CD4-positive, alpha-beta memory T cell (primary cell): ENCODE measurements around the gene PITX1. TPM values are rescaled to one million over a fixed set of nuclear protein-coding genes. Genes with fewer than 3 reads are reported as not detected.

ENCODE experiments used
- CTCF ChIA-PET: fragments of 350-600 bp; sonication (Branson Sonifier 250); formaldehyde crosslinking; loops from one replicate; lab custom pipeline; 2021; ENCODE audit warnings: inconsistent platforms; ENCODE audit not compliant: partially characterized antibody; lab: Charles Lee
- POLR2A ChIA-PET: fragments of 350-600 bp; sonication (Branson Sonifier 250); formaldehyde crosslinking; loops from one replicate; lab custom pipeline; 2021; ENCODE audit not compliant: partially characterized antibody; lab: Charles Lee
- DNase-seq, 5 donors: peaks; one replicate each; pipeline versions ENCODE4 v3.0.0 to v3.0.0-alpha.2; 2020 to 2022; ENCODE audit warnings: mixed read lengths in 1 of 5
- H3K27ac ChIP-seq: one replicate; pipeline ENCODE4 v1.7.0; 2013; ENCODE audit warnings: low read depth, low read length
- H3K27me3 ChIP-seq: 2 replicates; pipeline ENCODE4 v1.7.0; 2013; ENCODE audit warnings: mild to moderate bottlenecking, low read length, moderate library complexity; ENCODE audit not compliant: insufficient read depth
- H3K36me3 ChIP-seq: 2 replicates; pipeline ENCODE4 v1.7.0; 2013; ENCODE audit warnings: mild to moderate bottlenecking, low read length, moderate library complexity; ENCODE audit not compliant: insufficient read depth
- H3K4me1 ChIP-seq: 2 replicates; pipeline ENCODE4 v1.7.0; 2013; ENCODE audit warnings: mild to moderate bottlenecking, low read length, moderate library complexity; ENCODE audit not compliant: insufficient read depth
- H3K4me3 ChIP-seq, 2 donors: one replicate each; pipeline ENCODE4 v1.7.0; 2013; ENCODE audit warnings: low read length in 2 of 2, mild to moderate bottlenecking in 1 of 2
- H3K9me3 ChIP-seq, 2 donors: one replicate each; pipeline ENCODE4 v1.7.0; 2013; ENCODE audit warnings: low read length in 2 of 2, control low read depth in 1 of 2; ENCODE audit not compliant: control insufficient read depth in 1 of 2
- H3K27ac Mint-ChIP-seq, 7 donors: one replicate each; pipeline ENCODE4 v1.8.0; 2020 to 2021; ENCODE audit warnings: mixed read lengths in 7 of 7, mild to moderate bottlenecking in 6 of 7, inconsistent platforms in 3 of 7, moderate library complexity in 3 of 7
- H3K27me3 Mint-ChIP-seq, 2 donors: one replicate each; pipeline ENCODE4 v1.8.0; 2020 to 2021; ENCODE audit warnings: mixed read lengths in 2 of 2
- H3K36me3 Mint-ChIP-seq, 2 donors: one replicate each; pipeline ENCODE4 v1.8.0; 2020 to 2021; ENCODE audit warnings: mixed read lengths in 2 of 2, inconsistent platforms in 1 of 2, mild to moderate bottlenecking in 1 of 2
- H3K4me1 Mint-ChIP-seq, 4 donors: one replicate each; pipeline ENCODE4 v1.8.0; 2020 to 2021; ENCODE audit warnings: mixed read lengths in 4 of 4, mild to moderate bottlenecking in 1 of 4
- H3K4me3 Mint-ChIP-seq, 8 donors: one replicate each; pipeline ENCODE4 v1.8.0; 2020 to 2021; ENCODE audit warnings: mixed read lengths in 8 of 8, mild to moderate bottlenecking in 7 of 8, moderate library complexity in 6 of 8, inconsistent platforms in 3 of 8
- H3K9me3 Mint-ChIP-seq, 8 donors: one replicate each; pipeline ENCODE4 v1.8.0; 2020 to 2021; ENCODE audit warnings: mixed read lengths in 8 of 8, mild to moderate bottlenecking in 5 of 8, inconsistent platforms in 3 of 8, moderate library complexity in 1 of 8
- intact Hi-C: fragments of 100-400 bp; cut with micrococcal nuclease; formaldehyde crosslinking; loops from one replicate; pipeline ENCODE4 v1.15.1; 2023
- polyA plus RNA-seq, 2 donors: library from polyadenylated mRNA; unstranded; fragments of 300-500 nt; fragmentation: Illumina TruSeq; gene quantifications; one replicate each; pipeline ENCODE4 v1.2.3, GENCODE V29; 2021
- total RNA-seq, 2 experiments: library from RNA; stranded (reverse); gene quantifications; one replicate each; pipeline ENCODE4 v1.2.3, GENCODE V29; 2021

Gene PITX1
- total and polyA plus RNA-seq, 4 experiments from 2014 or later = not detected

DNA sequence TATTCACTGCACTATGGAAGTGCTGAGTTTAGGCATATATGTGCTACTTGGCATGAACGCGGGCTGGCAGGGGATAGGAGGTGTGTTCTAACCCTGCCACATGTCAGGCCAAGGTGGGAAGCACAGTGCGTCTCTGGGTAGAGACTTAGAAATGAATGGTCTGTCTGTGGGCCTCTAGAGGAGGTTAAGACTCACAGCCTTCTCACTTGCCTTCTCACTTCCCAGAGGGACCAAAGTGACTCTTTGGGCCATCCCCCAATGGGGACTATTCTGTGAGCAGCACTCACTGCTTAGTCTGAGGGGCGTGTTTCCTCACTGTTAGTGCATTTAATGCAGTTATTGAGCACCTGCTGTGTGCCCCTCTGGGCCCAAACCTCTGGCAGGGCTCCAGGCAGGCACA lies 2.4 kb upstream of the PITX1 start:
- H3K27ac Mint-ChIP-seq = no peak overlapping the region
- ChIA-PET POLR2A (no interaction called here), CTCF (no interaction called here)
- peaks cover 26% of the 10 kb centered on the region for H3K4me1 ChIP-seq
- H3K9me3 ChIP-seq = no peaks in the 10 kb centered on the region
- peaks cover 11 to 39% (median 22%) of the 10 kb centered on the region in 4 donors for H3K4me1 Mint-ChIP-seq
- no peaks in the 10 kb centered on the region for H3K36me3 ChIP-seq
- H3K4me3 Mint-ChIP-seq = peak overlapping the region in 3 of 8 donors; percentile 21 to 68 (median 29)
- no peaks in the 10 kb centered on the region for H3K9me3 Mint-ChIP-seq
- no peaks in the 10 kb centered on the region for H3K36me3 Mint-ChIP-seq
- no peak for DNase-seq
- H3K27me3 ChIP-seq = peaks cover 33% of the 10 kb centered on the region
- intact Hi-C loops = no loop called here
- peaks cover 48 to 54% of the 10 kb centered on the region in 2 donors for H3K27me3 Mint-ChIP-seq
- no peak overlapping the region for H3K4me3 ChIP-seq
- no peak overlapping the region for H3K27ac ChIP-seq

DNA sequence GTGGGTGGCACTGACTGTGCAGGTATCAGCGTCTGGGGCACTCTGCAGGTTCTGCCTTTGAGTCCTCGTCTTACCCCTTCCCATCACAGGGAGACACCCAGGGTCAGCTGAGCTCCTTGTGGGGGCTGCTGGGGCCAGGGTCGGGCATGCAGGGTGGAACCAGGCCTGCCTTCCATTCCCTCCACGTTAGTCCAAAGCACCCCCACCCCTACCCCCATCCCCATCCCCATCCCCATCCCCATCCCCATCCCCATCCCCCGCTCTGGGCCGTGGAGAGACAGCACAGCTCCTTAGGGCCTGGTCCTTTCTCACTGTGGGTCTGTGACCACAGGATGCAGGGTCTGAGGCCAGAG lies 1.6 kb upstream of the PITX1 start:
- Mint-ChIP-seq H3K36me3 (no peaks in the 10 kb centered on the region), H3K9me3 (no peaks in the 10 kb centered on the region), H3K27me3 (peaks cover 49 to 54% of the 10 kb centered on the region in 2 donors), H3K4me1 (peaks cover 10 to 38% (median 26%) of the 10 kb centered on the region in 4 donors), H3K4me3 (no peak overlapping the region), H3K27ac (no peak overlapping the region)
- ChIA-PET POLR2A (no interaction called here), CTCF (no interaction called here)
- Histone ChIP-seq H3K27me3 (peaks cover 33% of the 10 kb centered on the region), H3K9me3 (no peaks in the 10 kb centered on the region), H3K36me3 (no peaks in the 10 kb centered on the region), H3K27ac (no peak overlapping the region), H3K4me3 (no peak overlapping the region), H3K4me1 (peaks cover 32% of the 10 kb centered on the region)
- intact Hi-C loops = no loop called here
- DNase-seq = no peak

DNA sequence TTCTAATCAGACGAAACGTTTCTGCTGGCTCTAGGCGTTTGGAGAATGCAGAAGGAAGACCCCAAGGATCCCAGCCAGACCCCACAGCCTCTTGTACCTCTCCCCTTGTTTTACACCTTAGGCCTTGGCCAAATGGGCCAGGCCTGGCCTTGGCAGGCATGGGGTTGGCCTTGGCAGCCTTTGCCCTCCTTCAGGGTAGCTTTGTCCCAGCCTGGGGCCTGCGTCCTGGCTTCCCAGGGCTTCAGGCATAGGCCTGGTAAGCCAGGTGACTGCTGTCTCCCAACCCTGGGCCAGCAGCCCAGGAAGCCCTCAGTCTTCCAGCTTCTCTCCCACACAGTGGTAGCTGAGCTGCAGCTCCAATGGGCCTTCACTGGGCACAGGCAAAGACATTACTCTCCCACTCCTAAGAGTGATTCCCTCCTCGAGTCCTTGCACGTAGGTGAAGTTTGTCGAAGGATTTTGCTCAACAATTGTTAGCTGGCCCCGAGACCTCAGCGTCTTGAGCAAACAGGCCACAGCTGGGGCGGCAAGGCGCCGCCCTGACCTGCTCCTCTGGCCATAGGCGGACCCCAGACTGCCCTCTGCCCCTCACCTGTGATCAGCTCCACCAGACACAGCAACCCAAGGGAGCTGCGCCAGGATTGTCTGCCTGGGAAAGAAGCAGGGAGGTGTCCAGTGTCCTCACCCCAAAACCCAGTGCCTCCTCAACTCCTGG lies 1.1 kb upstream of the PITX1 start:
- Histone ChIP-seq H3K9me3 (no peaks in the 10 kb centered on the region), H3K27me3 (peaks cover 37% of the 10 kb centered on the region), H3K4me1 (peaks cover 32% of the 10 kb centered on the region), H3K4me3 (no peak overlapping the region), H3K27ac (no peak overlapping the region), H3K36me3 (no peaks in the 10 kb centered on the region)
- Mint-ChIP-seq H3K27ac (no peak overlapping the region), H3K27me3 (peaks cover 49 to 57% of the 10 kb centered on the region in 2 donors), H3K36me3 (no peaks in the 10 kb centered on the region), H3K4me3 (peak overlapping the region; percentile 49 to 88 (median 73)), H3K4me1 (peaks cover 12 to 43% (median 30%) of the 10 kb centered on the region in 4 donors), H3K9me3 (no peaks in the 10 kb centered on the region)
- ChIA-PET POLR2A (no interaction called here), CTCF (no interaction called here)
- intact Hi-C loops = no loop called here
- DNase-seq = no peak

DNA sequence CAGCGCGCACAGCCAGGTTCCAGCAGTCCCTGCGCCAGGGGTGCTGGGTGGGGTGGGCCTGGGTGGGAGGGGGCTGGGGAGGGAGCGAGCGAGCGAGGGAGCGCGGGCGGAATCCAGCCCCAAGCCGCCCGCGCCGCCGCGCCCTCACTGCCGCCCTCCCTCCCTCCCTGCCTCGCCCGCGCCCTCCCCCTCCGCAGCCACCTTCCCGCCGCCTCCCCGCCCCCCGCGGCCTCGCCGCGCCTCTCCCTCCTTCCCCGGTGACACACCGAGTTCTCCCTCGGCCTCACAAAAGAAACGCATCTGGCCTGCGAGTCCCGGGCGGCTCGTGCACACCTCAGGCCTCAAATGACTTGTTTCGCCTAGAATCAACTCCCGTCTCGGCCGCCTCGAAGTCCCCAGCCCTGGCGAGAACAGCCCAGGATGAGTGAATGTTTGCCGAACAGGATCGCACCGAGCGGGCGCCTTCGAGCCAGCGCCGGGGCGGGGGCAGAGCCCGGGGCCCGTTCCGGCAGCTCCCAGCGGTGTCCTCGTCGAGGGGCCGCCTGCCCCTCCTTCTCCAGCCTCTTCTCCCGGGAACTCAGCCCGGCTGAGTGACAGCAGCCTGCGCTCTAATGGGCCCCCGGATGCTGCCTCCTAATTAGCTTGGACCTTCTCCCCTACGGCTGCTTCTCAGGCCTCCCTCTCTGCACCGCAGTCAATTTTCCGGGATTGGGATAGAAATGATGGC lies 371 bp upstream of the PITX1 start:
- H3K27me3 ChIP-seq = peaks cover 45% of the 10 kb centered on the region
- H3K27ac ChIP-seq = no peak overlapping the region
- no peak overlapping the region for H3K4me3 ChIP-seq
- Mint-ChIP-seq H3K27me3 (peaks cover 56 to 62% of the 10 kb centered on the region in 2 donors), H3K4me1 (peaks cover 18 to 47% (median 35%) of the 10 kb centered on the region in 4 donors), H3K27ac (no peak overlapping the region), H3K9me3 (peaks cover 0 to 7% (median 0%) of the 10 kb centered on the region in 8 donors), H3K36me3 (peaks cover 0 to 2% of the 10 kb centered on the region in 2 donors), H3K4me3 (peak overlapping the region; percentile 55 to 88 (median 76))
- DNase-seq = no peak
- no peaks in the 10 kb centered on the region for H3K9me3 ChIP-seq
- ChIA-PET CTCF (no interaction called here), POLR2A (no interaction called here)
- H3K36me3 ChIP-seq = no peaks in the 10 kb centered on the region
- intact Hi-C loops = no loop called here
- peaks cover 29% of the 10 kb centered on the region for H3K4me1 ChIP-seq

DNA sequence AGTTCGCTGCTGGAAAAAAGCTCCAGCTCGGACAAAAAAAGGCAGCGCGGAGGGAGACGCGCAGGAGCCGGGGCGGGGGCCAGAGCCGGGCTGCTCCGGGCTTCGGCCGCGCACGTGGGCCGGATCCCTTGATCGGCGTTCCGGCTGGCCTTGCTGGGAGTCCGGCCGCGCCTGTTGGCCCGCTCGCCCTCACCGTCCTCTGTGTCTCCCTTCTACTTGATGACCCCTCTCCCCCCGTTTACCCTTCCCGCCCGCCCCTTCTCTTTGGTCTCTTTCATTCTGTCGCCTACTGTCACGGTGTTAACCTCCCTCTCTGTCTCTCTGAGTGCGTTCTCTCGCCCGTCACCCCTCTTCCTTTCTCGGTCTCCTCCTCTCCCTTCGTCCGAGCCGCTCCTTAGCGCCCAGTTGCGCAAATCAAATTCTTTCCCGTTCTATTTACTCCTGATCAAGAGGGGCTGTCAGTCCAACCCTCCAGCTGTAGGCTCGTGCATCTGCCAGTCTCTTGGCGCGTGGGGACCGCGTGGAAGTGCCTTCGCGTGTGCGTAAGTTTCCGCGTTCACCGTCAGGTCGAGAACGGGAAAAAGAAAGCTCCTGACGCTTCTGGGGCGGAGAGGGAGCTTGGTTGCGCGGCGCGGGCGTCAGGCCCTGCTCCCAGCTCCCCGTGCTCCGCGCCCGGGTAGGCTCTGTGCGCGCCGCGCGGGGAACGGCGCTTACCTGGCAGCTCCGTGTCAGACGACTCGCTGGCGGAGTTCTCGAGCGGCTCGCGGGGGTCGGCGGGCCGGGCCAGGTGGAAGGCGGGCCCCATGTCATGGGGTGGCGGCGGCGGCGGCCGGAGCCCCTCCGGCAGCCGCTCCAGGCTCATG lies 798 bp downstream of the PITX1 start:
- Histone ChIP-seq H3K9me3 (no peaks in the 10 kb centered on the region), H3K27ac (no peak overlapping the region), H3K36me3 (no peaks in the 10 kb centered on the region), H3K4me1 (peaks cover 24% of the 10 kb centered on the region), H3K4me3 (no peak overlapping the region), H3K27me3 (peaks cover 41% of the 10 kb centered on the region)
- intact Hi-C loops = no loop called here
- peaks cover 20 to 52% (median 34%) of the 10 kb centered on the region in 4 donors for H3K4me1 Mint-ChIP-seq
- peak overlapping the region in 1 of 7 donors; percentile 41 for H3K27ac Mint-ChIP-seq
- peaks cover 59 to 64% of the 10 kb centered on the region in 2 donors for H3K27me3 Mint-ChIP-seq
- POLR2A ChIA-PET = no interaction called here
- peaks cover 0 to 3% of the 10 kb centered on the region in 2 donors for H3K36me3 Mint-ChIP-seq
- no peak for DNase-seq
- CTCF ChIA-PET = no interaction called here
- H3K9me3 Mint-ChIP-seq = peaks cover 0 to 9% (median 2%) of the 10 kb centered on the region in 8 donors
- peak overlapping the region; percentile 49 to 83 (median 76) for H3K4me3 Mint-ChIP-seq

DNA sequence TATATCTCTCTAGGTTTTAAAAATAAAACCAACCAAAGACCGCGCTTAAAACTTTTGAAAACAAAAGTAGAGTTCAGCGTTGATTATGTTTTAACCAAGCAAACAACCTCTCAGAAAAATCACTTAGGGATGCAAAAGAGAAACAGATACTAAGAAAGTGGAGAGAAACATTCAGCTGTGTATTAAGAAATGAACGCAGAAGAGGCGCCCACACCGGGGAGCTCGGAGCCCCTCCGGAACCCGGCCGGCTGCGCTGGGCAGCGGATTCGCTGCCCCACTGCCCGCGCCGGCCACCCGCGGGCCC lies 1.4 kb downstream of the PITX1 start:
- Mint-ChIP-seq H3K36me3 (peaks cover 0 to 3% of the 10 kb centered on the region in 2 donors), H3K4me1 (peaks cover 20 to 52% (median 34%) of the 10 kb centered on the region in 4 donors), H3K4me3 (peak overlapping the region in 7 of 8 donors; percentile 21 to 75 (median 67)), H3K27ac (peak overlapping the region in 1 of 7 donors; percentile 37), H3K9me3 (peaks cover 0 to 9% (median 2%) of the 10 kb centered on the region in 8 donors), H3K27me3 (peaks cover 58 to 59% of the 10 kb centered on the region in 2 donors)
- peaks cover 24% of the 10 kb centered on the region for H3K4me1 ChIP-seq
- intact Hi-C loops = no loop called here
- DNase-seq = no peak
- no peaks in the 10 kb centered on the region for H3K36me3 ChIP-seq
- POLR2A ChIA-PET = no interaction called here
- no peaks in the 10 kb centered on the region for H3K9me3 ChIP-seq
- no peak overlapping the region for H3K4me3 ChIP-seq
- peaks cover 38% of the 10 kb centered on the region for H3K27me3 ChIP-seq
- H3K27ac ChIP-seq = no peak overlapping the region
- CTCF ChIA-PET = no interaction called here
